Naive thymus-derived CD4-positive, alpha-beta T cell (primary cell): ENCODE measurements around the gene GARIN5B. TPM values are rescaled to one million over a fixed set of nuclear protein-coding genes. Genes with fewer than 3 reads are reported as not detected.

Experiments used
- ATAC-seq: fragments of 150-1000 bp; cut with Tn5 transposase; 2 replicates; pipeline ENCODE4 v1.10.0; 2021; ENCODE audit warnings: mild to moderate bottlenecking, moderate library complexity
- CTCF ChIA-PET: fragments of 350-600 bp; sonication (Branson Sonifier 250); formaldehyde crosslinking; loops from one replicate; lab custom pipeline; 2021; ENCODE audit warnings: antibody characterized with exemption; lab: Charles Lee
- POLR2A ChIA-PET: fragments of 350-600 bp; sonication (Branson Sonifier 250); formaldehyde crosslinking; loops from one replicate; lab custom pipeline; 2021; ENCODE audit warnings: antibody characterized with exemption, inconsistent platforms; lab: Charles Lee
- DNase-seq, 9 donors: peaks; one replicate each; pipeline versions ENCODE4 v3.0.0 to v3.0.0-alpha.2; 2020 to 2022; ENCODE audit warnings: mixed read lengths in 1 of 9
- H3K27ac ChIP-seq: one replicate; pipeline ENCODE4 v1.7.0; 2013; ENCODE audit warnings: mild to moderate bottlenecking, low read depth, low read length, moderate library complexity
- H3K27me3 ChIP-seq, 2 donors: one replicate each; pipeline ENCODE4 v1.7.0; 2013; ENCODE audit warnings: low read length in 2 of 2, mild to moderate bottlenecking in 2 of 2, moderate library complexity in 2 of 2; ENCODE audit not compliant: control insufficient read depth in 2 of 2, insufficient read depth in 2 of 2
- H3K36me3 ChIP-seq, 3 experiments: 1 replicate in 2 of 3; 2 replicates in 1 of 3; pipeline ENCODE4 v1.7.0; 2013; ENCODE audit warnings: low read length in 3 of 3, mild to moderate bottlenecking in 3 of 3, moderate library complexity in 1 of 3; ENCODE audit not compliant: insufficient read depth in 3 of 3, control insufficient read depth in 2 of 3
- H3K4me1 ChIP-seq, 2 donors: one replicate each; pipeline ENCODE4 v1.7.0; 2013; ENCODE audit warnings: low read length in 2 of 2, mild to moderate bottlenecking in 2 of 2, moderate library complexity in 1 of 2; ENCODE audit not compliant: control insufficient read depth in 2 of 2, insufficient read depth in 2 of 2
- H3K4me3 ChIP-seq: 2 replicates; pipeline ENCODE4 v1.7.0; 2013; ENCODE audit warnings: mild to moderate bottlenecking, low read length
- H3K9me3 ChIP-seq, 3 experiments: 1 replicate in 2 of 3; 2 replicates in 1 of 3; pipeline ENCODE4 v1.7.0; 2013; ENCODE audit warnings: low read length in 3 of 3; ENCODE audit not compliant: control insufficient read depth in 2 of 3
- H3K27ac Mint-ChIP-seq, 9 donors: one replicate each; pipeline ENCODE4 v1.8.0; 2020 to 2022; ENCODE audit warnings: mixed read lengths in 9 of 9, mild to moderate bottlenecking in 8 of 9, moderate library complexity in 5 of 9, inconsistent platforms in 2 of 9
- H3K27me3 Mint-ChIP-seq, 5 donors: one replicate each; pipeline ENCODE4 v1.8.0; 2021 to 2022; ENCODE audit warnings: mixed read lengths in 5 of 5, mild to moderate bottlenecking in 1 of 5
- H3K36me3 Mint-ChIP-seq, 5 donors: one replicate each; pipeline ENCODE4 v1.8.0; 2020 to 2022; ENCODE audit warnings: mixed read lengths in 5 of 5, mild to moderate bottlenecking in 3 of 5, inconsistent platforms in 1 of 5
- H3K4me1 Mint-ChIP-seq, 7 donors: one replicate each; pipeline ENCODE4 v1.8.0; 2020 to 2022; ENCODE audit warnings: mixed read lengths in 7 of 7, mild to moderate bottlenecking in 3 of 7, inconsistent platforms in 1 of 7
- H3K4me3 Mint-ChIP-seq, 10 donors: one replicate each; pipeline ENCODE4 v1.8.0; 2020 to 2022; ENCODE audit warnings: mild to moderate bottlenecking in 10 of 10, mixed read lengths in 10 of 10, moderate library complexity in 6 of 10, inconsistent platforms in 2 of 10
- H3K9me3 Mint-ChIP-seq, 11 donors: one replicate each; pipeline ENCODE4 v1.8.0; 2020 to 2022; ENCODE audit warnings: mixed read lengths in 11 of 11, mild to moderate bottlenecking in 4 of 11, inconsistent platforms in 1 of 11, moderate library complexity in 1 of 11
- intact Hi-C, 2 donors: fragments of 100-400 bp; cut with micrococcal nuclease; formaldehyde crosslinking; loops; one replicate each; pipeline ENCODE4 v1.15.1; 2023
- polyA plus RNA-seq, 2 donors: library from polyadenylated mRNA; unstranded; fragments of 300-500 nt; fragmentation: Illumina TruSeq; gene quantifications; one replicate each; pipeline ENCODE4 v1.2.3, GENCODE V29; 2021
- total RNA-seq, 6 experiments: library from RNA in 5 of 6; stranded (reverse) in 5 of 6; gene quantifications; 1 replicate in 5 of 6; 2 replicates in 1 of 6; pipeline ENCODE4 v1.2.3 and lab custom pipeline; 2021 to 2026

GARIN5B gene
- total and polyA plus RNA-seq, 7 experiments from 2014 or later = not detected

DNA sequence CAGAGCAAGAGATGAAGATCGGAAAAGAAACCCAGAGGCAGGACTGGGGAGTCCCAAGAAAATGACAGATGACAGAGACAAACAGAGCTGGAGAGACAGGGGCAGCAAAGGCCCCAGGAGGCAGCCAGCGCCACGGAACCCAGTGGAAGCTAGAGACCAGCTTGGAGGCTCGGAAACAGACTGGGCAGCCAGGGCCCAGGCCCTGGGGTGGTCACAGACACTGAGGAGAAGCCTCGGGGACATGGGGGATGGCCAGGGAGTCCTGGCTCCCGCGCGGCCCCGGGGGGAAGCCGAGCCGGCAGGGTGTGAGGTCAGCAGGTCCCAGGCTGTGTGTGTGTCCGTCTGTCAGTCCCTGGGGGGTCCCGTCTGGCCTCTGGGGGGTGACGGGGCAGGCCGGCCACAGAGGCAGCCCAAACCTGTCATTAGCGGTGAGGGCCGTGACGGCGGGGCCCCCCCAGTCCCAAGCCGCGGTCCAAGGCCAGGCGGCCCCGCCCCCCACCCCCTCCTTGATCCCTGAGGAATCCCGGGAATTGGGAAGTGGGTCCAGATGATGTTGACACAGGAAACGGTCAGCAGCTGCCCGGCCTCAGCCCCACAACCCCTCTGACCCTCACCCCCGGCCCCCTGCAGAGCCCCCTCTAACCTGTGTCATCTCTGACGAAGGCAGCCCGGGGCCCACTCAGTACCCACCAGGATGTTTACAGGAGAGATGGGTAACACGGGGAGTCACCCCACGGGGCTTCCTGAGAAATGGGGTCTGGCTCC lies 11.1 kb upstream of the GARIN5B start:
- Mint-ChIP-seq H3K4me3 (no peak overlapping the region), H3K4me1 (peaks cover 6 to 17% (median 12%) of the 10 kb centered on the region in 7 donors), H3K9me3 (peaks cover 0 to 5% (median 0%) of the 10 kb centered on the region in 11 donors), H3K36me3 (peaks cover 0 to 6% (median 4%) of the 10 kb centered on the region in 5 donors), H3K27ac (peak overlapping the region in 1 of 9 donors; percentile 3), H3K27me3 (peaks cover 29 to 45% (median 32%) of the 10 kb centered on the region in 5 donors)
- ChIA-PET POLR2A (no interaction called here), CTCF (no interaction called here)
- DNase-seq (no peak), ATAC-seq (no peak)
- no peaks in the 10 kb centered on the region for H3K9me3 ChIP-seq
- intact Hi-C loops = no loop called here
- no peaks in the 10 kb centered on the region for H3K4me1 ChIP-seq
- H3K4me3 ChIP-seq = no peak overlapping the region
- H3K27ac ChIP-seq = no peak overlapping the region
- no peaks in the 10 kb centered on the region for H3K36me3 ChIP-seq
- H3K27me3 ChIP-seq = peaks cover 0 to 25% of the 10 kb centered on the region in 2 donors

DNA sequence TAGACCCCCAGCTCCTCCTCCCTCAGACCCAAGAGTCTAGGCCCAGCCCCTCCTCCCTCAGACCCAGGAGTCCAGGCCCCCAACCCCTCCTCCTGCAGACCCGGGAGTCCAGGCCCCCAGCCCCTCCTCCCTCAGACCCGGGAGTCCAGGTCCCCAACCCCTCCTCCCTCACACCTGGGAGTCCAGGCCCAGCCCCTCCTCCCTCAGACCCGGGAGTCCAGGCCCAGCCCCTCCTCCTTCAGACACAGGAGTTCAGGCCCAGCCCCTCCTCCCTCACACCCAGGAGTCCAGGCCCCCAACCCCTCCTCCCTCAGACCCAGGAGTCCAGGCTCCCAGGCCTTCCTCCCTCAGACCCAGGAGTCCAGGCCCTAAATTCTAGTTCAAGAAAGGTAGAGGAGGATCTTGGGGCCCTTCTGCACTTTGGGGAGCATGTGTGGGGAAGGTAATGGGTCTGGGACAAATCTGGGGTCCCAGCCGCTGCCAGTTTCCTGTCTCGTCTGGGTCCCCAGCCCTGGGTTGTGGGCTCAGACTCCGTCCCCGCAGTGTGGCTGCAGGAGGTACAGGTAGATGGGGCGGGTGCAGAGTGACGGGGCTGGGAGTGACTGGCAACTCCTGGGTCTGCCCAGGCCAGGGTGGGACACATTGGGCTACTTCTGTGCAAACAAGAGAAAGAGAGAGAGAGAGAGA lies 10.4 kb upstream of the GARIN5B start:
- peak overlapping the region in 1 of 9 donors; percentile 3 for H3K27ac Mint-ChIP-seq
- Histone ChIP-seq H3K4me3 (no peak overlapping the region), H3K9me3 (no peaks in the 10 kb centered on the region), H3K27ac (no peak overlapping the region), H3K36me3 (no peaks in the 10 kb centered on the region), H3K27me3 (peaks cover 3 to 27% of the 10 kb centered on the region in 2 donors), H3K4me1 (no peaks in the 10 kb centered on the region)
- no peak overlapping the region for H3K4me3 Mint-ChIP-seq
- ChIA-PET POLR2A (no interaction called here), CTCF (no interaction called here)
- DNase-seq (no peak), ATAC-seq (no peak)
- H3K4me1 Mint-ChIP-seq = peaks cover 6 to 17% (median 12%) of the 10 kb centered on the region in 7 donors
- H3K27me3 Mint-ChIP-seq = peaks cover 29 to 51% (median 35%) of the 10 kb centered on the region in 5 donors
- intact Hi-C loops = no loop called here
- H3K9me3 Mint-ChIP-seq = peaks cover 0 to 5% (median 0%) of the 10 kb centered on the region in 11 donors
- H3K36me3 Mint-ChIP-seq = peaks cover 0 to 6% (median 4%) of the 10 kb centered on the region in 5 donors

DNA sequence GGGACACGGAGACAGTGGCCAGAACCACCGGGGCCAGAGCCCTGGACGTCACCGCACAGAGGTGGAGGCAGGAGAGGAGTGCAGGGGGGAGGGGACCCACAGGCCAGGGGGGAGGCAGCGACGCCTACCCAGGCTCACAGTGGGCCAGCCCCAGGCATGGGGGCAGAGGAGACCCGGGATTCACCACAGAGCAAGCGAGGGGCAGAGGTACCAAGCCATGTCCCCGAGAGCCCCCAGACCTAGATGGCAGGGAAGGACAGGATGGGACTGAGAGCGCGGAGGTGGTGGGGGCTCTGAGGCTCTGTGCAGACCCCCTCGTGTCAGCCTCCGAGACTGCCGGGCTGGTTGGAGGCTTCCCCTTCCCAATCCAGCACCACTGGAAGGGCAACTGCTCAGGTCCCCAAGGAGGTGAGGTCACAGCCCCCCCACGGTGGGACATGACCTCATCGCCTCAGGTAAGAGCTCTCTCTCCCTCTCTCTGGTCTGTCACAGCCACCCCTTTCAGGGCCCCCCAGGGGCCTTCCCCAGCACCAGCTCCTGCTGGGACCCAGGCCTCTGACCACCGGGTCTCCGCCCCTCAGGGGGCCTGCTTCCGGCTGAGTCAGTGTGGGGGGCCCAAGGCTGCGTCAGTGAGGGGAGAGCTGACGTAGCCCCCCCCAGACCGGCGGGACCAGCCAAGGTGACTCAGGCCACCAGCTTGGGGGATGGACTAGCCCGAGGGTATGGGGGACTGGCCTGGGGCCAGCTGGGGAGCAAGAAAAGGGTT lies 9.4 kb upstream of the GARIN5B start:
- peaks cover 6 to 17% (median 12%) of the 10 kb centered on the region in 7 donors for H3K4me1 Mint-ChIP-seq
- H3K4me3 Mint-ChIP-seq = no peak overlapping the region
- Histone ChIP-seq H3K27ac (no peak overlapping the region), H3K27me3 (peaks cover 3 to 27% of the 10 kb centered on the region in 2 donors), H3K36me3 (no peaks in the 10 kb centered on the region), H3K4me3 (no peak overlapping the region), H3K4me1 (no peaks in the 10 kb centered on the region), H3K9me3 (no peaks in the 10 kb centered on the region)
- intact Hi-C loops = no loop called here
- no peak for ATAC-seq
- no peak for DNase-seq
- peaks cover 0 to 6% (median 4%) of the 10 kb centered on the region in 5 donors for H3K36me3 Mint-ChIP-seq
- peaks cover 32 to 60% (median 35%) of the 10 kb centered on the region in 5 donors for H3K27me3 Mint-ChIP-seq
- no peak overlapping the region for H3K27ac Mint-ChIP-seq
- POLR2A ChIA-PET = no interaction called here
- H3K9me3 Mint-ChIP-seq = peaks cover 0 to 5% (median 0%) of the 10 kb centered on the region in 11 donors
- CTCF ChIA-PET = no interaction called here

- no peak within 1 kb of the TSS for H3K27ac Mint-ChIP-seq
- ChIA-PET POLR2A (no interaction called here), CTCF (no interaction called here)
- peak within 1 kb of the TSS; percentile 30 for H3K4me3 ChIP-seq
- no peak for DNase-seq
- H3K9me3 ChIP-seq = no peaks in the 10 kb centered on the region
- H3K36me3 ChIP-seq = no peaks in the 10 kb centered on the region
- H3K4me1 ChIP-seq = no peaks in the 10 kb centered on the region
- H3K27me3 Mint-ChIP-seq = peaks cover 30 to 57% (median 33%) of the 10 kb centered on the region in 5 donors
- peaks cover 6 to 17% (median 12%) of the 10 kb centered on the region in 7 donors for H3K4me1 Mint-ChIP-seq
- peaks cover 0 to 6% (median 4%) of the 10 kb centered on the region in 5 donors for H3K36me3 Mint-ChIP-seq
- intact Hi-C loops = no loop called here
- H3K27ac ChIP-seq = no peak within 1 kb of the TSS
- ATAC-seq = no peak
- H3K27me3 ChIP-seq = peaks cover 3 to 27% of the 10 kb centered on the region in 2 donors
- H3K9me3 Mint-ChIP-seq = peaks cover 0 to 5% (median 0%) of the 10 kb centered on the region in 11 donors
- peak within 1 kb of the TSS; percentile 75 to 90 (median 78) for H3K4me3 Mint-ChIP-seq
Observed at GRCh38 chr19:55370305-55370988, 7.4 kb upstream of the GARIN5B start, which contains the start of gene IL11. TSS of gene IL11 (minus strand) at chr19:55370463. CDS start at chr19:55370310, 153 bp downstream.

GRCh38 chr19:55369653-55370304 lies 6.7 kb upstream of the GARIN5B start:
- H3K9me3 ChIP-seq = no peaks in the 10 kb centered on the region
- no peaks in the 10 kb centered on the region for H3K4me1 ChIP-seq
- H3K36me3 ChIP-seq = no peaks in the 10 kb centered on the region
- POLR2A ChIA-PET = interaction anchor here (1.0 kb wide), 1 partner anchor 31 kb away, joined by 4 read pairs; no protein-coding TSS in a partner anchor
- H3K27ac ChIP-seq = no peak overlapping the region
- Mint-ChIP-seq H3K36me3 (peaks cover 0 to 6% (median 4%) of the 10 kb centered on the region in 5 donors), H3K4me1 (peaks cover 6 to 17% (median 12%) of the 10 kb centered on the region in 7 donors), H3K27me3 (peaks cover 28 to 57% (median 33%) of the 10 kb centered on the region in 5 donors), H3K9me3 (peaks cover 0 to 5% (median 0%) of the 10 kb centered on the region in 11 donors), H3K27ac (no peak overlapping the region), H3K4me3 (peak overlapping the region; percentile 75 to 90 (median 78))
- intact Hi-C loops = no loop called here
- H3K4me3 ChIP-seq = peak overlapping the region; percentile 30
- peak in 4 of 9 donors; percentile 32 to 41 (median 36) for DNase-seq
- CTCF ChIA-PET = interaction anchor here (1.4 kb wide), 1 partner anchor 15 kb away, joined by 4 read pairs; the partner anchor contains the start of gene TMEM238
- peaks cover 3 to 27% of the 10 kb centered on the region in 2 donors for H3K27me3 ChIP-seq
- peak; percentile 54 for ATAC-seq
